SKM-1 (cell line): ENCODE data around the gene CLGN.

Experiments
- DNase-seq: peaks from one replicate; lab custom pipeline; 2025; ENCODE audit not compliant: unreplicated experiment; lab: John Stamatoyannopoulos, UW

CLGN gene

DNA sequence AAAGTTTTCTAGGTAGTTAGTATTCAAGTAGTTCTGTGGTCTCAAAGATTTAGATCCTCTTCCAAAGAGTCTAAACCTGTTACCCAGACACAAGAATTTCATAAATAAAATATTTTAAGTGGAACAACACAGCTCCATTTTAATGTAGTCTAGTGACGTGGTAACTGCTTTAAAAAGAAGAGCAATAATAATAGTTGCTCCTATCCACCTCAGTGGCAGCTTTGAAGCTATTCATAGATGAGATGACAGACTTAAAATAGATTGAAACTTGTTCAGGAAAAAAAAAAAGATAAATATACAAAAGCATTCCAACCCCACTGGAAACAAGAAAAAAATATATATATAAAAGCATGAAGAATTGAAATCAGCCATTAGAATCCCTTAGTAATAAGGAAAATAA, 39.4 kb downstream of the CLGN start:
- no peak for DNase-seq

DNA sequence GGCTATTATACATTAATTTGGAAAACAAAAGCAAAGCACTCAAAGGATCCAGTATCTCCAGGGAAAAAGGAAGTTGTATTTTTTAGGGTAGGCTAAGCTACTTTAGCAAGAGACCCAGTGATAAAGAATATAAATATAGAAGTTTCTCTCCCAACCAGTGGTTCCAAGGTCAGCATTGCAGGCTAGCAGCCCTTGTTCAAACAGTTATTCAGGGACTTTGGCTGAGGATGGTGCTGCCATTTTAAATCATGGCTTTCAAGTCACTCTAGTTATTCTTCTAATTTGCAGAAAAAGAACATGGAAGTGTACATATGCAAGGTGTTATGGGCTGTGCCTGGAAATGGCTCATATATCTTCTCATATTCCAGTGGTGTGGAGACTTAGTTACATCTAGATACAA, 44.7 kb downstream of the CLGN start:
- no peak for DNase-seq

DNA sequence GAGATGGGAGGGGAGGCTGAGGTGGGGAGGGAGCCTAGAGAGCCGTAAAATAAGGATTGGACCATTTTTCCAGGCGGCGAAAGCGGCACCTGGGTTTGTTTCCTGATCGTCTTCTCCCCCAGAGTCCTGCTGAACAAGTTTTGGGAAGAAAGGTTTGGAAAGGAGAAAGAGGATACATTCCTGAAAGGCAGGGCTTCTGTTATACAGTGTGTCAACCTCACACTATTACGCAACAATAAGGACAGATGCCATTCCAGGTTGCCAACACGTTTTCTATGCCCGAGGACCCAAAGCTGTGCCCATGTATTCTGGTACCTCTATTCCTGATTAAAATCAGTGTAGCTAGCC, 53.3 kb downstream of the CLGN start:
- no peak for DNase-seq

DNA sequence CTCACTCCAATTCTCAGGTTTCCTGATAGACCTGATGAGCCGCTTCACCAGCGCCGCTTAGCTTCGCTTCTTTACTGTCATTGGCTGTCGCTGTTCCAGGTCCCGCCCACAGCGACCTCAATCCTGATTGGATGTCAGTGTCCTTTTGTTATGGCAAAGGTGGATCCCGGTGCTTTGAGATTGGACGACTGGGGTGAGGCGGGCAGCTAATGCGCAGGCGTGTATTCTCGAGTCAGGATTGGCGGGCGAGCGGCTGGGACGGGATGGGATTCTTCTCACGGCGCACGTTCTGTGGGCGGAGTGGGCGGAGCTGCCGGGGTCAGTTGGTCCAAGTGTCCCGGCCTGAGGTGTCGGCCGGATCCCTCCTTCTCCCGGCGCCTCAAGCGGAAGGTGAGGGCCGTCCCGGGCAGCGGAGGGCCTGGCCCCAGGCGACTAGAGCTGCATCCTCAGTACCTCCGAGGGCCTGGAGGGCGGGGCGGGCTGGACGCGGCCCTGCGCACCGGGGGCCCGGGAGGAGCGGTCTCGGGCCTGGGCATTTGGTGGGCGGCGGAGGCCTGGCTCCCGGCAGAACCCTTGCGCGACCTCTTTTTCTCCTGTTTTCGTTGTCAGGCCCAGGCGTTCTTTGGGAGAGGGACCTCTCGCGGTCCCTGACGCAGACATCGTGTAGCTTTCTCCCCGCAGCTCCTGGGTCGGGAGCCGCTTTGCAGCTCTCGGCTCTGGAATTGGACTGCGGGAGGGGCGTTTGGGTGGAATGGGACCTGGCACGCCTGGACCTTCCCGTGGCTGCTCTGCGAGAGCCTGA, 53.9 kb downstream of the CLGN start, which contains the start of gene SCOC:
Gene SCOC, plus strand, starts transcription at position 319 of the 802 bp plus-strand sequence. CDS start 5,525 bp downstream, outside the sequence.
- DNase-seq, result peak; percentile 98

DNA sequence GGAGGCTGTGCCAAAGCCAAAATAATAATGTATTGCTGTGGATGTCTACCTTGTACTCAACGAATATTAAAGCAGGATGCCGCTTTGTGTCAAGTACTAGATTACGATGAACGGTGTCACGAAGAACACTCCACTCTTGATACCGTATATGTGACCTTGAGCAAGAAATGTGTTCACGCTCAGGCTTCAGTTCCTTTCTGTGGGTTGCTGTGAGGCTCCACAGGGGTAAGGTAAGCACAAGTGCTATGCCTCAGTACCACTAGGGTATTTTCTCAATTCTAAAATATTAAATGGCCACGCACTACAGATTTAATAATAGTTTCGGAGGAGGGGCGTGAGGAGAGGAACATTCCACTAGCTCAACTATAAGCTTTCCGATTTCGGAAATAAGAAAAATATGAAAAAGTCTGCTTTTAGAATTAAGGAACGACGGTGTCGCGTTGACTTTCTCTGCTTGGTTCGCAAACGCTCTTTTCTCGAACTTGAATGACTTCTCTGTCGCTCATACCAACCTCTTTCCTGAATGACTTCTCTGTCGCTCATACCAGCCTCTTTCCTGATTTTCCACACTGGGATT, 54.6 kb downstream of the CLGN start:
- DNase-seq, result peak; percentile 61

DNA sequence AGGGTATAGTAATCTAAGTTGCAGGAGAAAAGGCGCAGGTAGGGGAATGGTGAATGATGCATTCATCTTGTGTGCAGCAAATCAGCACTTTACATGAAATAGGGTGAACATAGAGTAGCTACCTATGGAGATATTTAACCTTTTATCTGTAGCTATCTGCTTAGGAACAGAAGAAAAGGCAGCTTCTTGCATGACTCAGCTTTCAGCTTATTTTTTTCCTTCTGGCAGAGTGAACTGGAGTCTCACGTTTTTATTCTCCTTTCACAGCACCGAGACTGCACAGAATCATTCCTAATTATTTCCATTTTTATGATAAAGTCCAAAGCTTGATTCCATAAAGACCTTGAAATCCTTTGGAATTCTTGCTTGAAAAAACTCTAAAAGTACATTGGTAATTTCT, 58.8 kb downstream of the CLGN start:
- no peak for DNase-seq

DNA sequence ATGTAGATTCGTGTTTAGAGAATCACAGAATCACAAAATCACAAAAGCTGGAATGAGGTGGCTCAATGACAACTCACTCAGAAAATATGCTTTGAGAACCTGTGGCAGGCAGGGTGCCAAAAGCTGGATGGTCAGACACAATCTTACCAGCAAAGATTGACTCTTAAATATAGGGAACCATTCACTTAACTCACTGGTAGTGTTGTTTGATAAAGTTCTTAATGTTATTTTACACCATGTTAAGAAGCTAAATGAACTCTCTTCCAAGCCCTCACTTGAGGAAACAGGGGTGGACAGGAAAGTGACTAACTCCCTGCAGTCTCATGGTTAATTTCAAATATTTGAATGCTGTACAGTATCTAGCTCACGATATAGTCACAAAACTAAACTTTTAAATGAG, 59.7 kb downstream of the CLGN start:
- DNase-seq, result no peak

DNA sequence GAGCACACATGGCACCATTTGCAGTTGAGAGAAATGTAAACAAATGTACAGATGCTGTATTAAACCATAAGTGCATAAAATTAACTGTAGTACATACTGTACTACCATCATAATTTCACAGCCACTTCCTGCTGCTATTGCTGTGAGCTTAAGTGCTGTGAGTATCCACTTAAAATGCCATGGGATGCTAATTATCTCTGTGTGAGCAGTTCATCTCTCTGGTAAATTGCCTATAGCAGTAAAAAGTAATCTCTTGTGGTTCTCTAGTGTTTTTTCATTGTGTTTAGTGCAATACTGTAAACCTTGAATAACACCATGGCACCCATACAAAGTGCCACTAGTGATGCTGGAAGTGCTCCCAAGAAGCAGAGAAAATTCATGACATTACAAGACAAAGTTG, 63.9 kb downstream of the CLGN start:
- no peak for DNase-seq

DNA sequence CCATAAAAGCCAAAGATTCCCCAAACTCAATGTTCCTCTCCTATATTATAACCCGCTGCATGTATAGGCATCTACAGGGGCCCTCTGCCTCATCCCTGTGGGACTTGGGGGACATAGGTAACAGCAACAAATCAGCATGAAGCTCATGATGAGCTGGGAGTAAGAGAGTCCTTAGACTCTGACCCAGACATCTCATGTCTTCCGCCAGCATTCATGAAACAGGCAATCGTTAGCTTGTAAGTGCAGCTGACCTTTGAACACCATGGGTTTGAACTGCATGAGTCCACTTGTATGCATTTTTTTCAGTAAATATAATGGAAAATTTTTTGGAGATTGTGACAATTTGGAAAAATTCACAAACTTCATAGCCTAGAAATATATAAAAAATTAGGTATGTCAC, 64.4 kb downstream of the CLGN start:
- no peak for DNase-seq

DNA sequence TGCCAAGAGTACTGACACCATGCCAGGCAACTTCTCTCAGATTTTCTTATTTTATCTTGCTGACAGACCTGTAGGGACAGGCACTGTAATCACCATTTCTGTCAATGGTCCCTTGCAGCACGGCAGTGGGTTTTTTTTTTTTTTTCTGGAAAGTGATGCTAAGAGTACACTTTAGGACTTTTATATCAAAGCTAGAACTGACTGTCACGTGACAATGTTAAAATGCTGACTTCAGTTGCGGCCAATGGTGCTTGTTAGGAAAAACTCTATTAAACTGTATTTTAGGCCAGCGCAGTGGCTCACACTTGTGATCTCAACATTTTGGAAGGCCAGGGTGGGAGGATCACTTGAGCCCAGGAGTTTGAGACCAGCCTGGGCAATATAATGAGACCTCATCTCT, 66.3 kb downstream of the CLGN start:
- DNase-seq, result no peak

DNA sequence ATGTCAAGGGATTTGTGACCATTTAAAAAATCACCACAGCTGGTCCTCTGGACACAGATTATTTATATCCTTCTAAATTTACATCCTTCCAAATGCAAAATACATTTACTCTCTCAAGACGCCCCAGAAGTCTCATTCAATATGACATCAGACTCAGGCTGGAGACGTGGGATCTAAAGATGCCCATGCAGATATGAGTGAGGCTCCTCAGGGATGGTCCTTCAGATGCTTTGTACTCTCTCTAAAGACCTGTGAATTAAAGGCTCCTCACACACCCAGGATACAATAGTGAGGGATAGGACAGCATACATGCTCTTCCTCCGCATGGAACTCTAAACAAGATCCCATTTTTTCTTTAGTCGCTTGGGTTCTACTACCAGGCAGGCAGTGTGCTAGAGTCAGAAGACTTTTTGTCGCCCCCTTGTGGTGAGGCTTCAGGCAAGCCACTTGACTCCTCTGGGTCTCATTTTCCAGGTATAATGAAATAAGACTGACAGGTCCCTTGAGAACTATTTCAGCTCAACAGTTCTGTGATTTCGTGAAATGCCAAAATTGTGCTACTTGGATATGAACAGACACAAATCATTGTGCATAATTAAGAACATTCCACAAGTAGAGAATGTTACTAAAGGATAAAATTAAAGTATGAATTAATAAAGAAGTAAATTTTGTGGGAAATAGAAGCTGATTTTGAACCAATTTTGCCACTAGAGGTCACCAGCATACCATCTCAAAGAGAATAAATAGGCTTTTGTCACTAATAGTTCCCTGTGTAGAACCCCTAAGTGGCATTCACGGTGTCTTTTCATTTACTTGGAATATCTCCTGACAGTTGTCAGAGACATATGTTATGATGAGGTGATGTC, 67.7 kb downstream of the CLGN start:
- peak; percentile 72 for DNase-seq

DNA sequence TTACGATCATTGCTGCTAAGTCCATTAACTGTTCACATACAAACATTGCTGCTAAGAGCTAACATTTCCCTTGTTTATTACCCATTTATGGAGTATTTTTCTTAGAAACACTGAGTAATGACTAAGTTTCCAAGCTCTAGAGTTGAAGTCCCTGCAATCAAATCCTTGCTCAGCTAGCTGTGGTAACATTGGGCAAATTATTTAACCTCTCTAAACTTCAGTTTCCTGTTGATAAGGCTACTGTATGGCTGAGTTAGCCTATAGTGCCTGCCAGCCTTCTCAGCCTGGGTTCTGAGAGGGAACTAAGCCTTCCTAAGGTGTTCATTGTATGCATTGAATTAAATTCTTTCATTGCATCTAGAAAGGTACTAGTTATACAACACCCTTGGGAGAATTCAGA, 69.2 kb downstream of the CLGN start:
- DNase-seq, result no peak

DNA sequence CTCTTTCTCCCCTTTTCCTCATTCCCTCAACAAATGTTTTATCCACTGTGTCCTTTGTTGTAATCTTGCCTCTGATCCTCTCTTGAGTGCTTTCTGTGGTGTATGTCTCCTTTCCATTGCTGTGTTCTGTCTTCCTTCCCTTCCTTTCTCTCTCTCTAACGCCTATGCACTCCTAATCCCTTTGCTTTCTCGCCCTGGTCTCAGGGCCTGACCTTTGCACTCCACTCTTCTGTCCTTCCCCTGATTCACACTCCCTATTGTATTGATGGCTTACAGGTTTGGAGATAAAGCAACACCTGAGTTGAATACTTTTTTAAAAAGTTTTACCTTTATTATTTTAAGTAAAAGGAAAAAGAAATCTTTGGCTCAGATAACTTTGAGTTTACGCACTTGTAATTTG, 69.6 kb downstream of the CLGN start:
- DNase-seq, result no peak

DNA sequence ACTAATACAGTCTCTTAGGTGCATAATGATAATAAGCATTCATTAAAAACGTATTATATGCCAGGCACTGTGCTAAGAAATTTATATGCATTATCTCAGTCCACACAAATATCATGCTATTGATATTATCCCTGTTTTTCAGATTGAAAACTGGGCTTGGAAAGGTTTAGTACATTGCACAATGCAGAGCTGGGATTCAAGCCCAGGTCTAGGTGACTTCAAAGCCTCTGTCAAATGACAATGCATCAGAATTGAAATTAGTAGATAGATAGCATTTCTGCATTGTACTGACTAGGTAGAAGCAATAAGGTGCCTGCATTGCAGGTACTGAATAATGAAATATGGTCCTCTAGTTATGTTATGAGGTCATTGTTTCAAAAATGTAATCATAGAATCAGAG, 72.2 kb downstream of the CLGN start:
- DNase-seq, result no peak

DNA sequence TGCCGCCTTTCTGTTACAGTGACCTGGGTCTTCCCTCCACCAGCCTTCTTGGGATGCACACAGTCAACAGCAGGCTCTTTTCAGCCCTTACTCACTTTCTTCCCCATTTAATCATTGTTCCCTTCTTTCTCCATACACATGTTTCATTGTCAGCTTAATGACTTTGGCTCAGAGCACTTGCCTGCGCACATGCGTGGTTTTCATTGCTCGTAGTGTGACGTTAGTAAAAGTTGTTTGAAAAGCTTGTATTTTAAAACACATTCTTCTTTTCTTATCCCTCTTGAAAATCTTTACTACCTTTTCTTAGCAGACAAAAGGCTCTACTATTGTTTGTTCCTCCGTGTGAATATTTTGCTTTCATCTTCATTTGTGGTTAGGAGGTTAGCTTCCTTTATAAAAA, 73.7 kb downstream of the CLGN start:
- no peak for DNase-seq

DNA sequence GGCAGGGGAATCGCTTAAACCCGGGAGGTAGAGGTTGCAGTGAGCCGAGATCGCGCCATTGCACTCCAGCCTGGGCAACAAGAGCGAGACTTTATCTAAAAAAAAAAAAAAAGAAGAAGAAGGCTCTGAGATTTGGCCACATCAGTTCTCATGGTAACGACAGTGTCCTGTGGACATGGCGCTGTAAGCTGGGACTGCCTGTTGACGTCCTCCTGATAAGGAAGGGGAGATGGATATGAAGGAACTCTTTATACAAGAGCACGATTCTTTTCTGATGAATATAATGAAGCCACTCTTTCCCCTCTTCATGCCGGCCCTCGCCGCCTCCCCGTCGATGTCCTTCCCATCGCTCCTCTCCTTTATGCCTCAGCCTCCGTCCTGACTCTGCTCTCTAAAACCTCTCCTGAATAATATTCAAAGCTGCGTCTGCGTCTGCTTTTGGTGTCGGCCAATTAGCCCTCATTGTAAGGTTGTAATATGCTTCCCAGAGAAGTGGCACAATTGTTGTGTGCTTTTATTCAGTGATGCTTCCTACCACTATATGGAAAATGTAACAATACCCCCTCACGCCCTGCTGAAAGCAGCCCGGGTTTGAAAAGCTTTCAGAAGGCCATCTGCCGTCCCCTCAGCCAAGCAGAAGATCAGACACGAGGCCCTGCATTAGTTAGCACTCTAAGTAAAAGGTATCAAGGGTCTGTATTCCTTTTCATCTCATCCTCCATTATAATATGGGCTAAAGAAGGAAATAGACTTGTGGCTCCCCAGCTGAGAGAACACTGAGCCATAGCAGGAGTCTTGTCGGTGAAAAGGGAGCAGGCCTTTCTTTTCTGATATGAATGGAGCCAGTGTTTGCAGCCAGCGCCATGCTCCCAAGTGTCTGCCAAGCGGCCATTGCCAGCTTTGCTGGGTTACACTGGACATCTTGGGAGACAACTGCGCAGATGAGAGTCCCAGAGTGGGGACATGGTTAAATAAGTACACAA, 76.1 kb downstream of the CLGN start:
- no peak for DNase-seq

DNA sequence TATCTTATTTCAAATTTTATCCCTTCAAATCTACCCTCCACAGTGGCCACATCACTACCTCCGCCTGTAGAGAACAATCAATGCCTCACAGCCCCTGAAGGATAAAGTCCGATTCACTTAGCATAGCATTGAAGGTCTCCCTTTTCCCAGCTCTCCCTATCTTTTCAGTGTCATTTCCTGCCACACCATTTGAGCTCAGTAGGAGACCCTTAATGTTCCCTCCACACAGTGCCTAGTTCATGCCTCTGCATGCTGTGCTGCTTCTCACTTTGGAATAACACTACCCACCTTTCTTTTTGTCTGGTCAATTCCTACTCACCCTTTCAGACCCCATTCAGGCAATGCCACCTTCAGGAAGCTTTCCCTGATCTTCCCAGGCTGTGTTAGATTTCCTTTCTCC, 77.6 kb downstream of the CLGN start:
- DNase-seq, result no peak

DNA sequence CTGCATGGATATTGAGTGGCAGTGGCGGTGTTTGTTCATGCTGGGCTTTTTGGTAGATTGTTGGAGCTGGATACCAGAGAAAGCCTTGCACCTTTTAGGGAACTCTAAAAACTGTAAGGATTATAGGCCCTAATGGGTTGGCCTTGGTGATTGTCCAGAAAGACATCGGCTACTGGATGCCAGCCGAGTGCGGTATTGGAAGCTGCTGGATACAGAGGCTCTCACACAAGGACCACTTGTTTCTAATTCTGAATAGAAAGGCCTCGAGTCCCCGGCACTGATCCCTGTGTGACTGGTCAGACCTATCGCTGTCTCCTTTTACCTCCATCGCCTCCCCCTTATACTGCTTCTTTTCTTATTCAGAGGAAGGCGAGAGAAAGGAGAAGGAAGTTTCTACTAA, 81.3 kb downstream of the CLGN start:
- DNase-seq, result no peak

DNA sequence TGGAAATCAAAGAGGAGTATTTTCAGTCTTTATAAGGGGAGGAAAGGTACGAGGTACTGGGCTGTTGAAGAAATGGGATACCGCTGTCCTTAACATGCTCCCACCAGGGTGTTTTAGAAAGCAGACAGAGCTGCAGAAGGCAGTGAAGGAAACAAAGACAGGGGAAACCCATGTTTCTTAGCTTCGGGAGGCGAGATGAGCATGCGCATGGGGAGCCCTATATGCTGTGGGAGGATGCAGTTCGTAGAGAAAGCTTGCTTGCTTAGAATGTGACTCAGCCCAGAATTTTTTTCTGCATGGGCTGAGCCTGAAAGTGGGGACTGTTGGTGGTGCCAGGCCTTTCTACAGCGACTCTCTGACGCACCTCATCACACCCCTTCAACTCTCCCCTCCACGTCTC, 82.8 kb downstream of the CLGN start:
- no peak for DNase-seq

DNA sequence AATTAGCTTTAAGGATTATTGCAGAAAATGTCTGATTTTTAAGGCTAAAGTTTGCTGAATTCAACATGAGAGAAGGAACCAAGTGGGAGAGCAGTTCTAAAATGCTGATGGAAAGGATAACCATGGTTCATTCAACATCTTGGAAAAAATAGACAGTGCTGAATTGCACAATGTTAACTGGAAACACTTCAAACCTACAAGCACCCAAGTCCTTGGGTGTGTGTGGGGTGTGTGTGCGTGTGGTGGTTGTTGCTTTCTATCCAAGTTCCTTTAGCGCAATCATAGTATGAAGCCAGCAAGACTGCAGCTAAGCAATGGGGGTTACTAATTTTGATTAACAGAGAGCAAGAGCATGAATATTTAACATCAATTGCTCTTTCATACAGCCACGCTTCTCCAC, 83.3 kb downstream of the CLGN start:
- no peak for DNase-seq

DNA sequence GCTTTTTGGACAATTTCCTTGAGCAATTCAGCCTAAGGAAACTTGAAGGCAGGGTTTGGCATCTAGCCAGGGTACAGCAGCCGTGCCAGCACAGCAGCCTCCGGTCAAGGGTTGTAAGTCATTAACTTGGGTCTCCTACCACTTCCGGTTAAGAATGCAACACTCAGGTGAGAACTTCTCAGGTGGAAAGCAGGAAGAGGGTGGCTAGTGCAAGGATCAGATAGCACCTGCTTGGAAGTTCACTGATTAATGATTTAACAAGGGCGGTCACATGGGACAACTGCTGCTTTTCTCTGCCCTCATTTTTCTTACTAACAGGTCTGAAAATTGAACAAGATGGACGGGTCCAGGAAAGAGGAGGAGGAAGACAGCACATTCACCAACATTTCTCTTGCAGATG, 84.1 kb downstream of the CLGN start:
- no peak for DNase-seq
